ENCODE data around the gene CHST3.

DNA sequence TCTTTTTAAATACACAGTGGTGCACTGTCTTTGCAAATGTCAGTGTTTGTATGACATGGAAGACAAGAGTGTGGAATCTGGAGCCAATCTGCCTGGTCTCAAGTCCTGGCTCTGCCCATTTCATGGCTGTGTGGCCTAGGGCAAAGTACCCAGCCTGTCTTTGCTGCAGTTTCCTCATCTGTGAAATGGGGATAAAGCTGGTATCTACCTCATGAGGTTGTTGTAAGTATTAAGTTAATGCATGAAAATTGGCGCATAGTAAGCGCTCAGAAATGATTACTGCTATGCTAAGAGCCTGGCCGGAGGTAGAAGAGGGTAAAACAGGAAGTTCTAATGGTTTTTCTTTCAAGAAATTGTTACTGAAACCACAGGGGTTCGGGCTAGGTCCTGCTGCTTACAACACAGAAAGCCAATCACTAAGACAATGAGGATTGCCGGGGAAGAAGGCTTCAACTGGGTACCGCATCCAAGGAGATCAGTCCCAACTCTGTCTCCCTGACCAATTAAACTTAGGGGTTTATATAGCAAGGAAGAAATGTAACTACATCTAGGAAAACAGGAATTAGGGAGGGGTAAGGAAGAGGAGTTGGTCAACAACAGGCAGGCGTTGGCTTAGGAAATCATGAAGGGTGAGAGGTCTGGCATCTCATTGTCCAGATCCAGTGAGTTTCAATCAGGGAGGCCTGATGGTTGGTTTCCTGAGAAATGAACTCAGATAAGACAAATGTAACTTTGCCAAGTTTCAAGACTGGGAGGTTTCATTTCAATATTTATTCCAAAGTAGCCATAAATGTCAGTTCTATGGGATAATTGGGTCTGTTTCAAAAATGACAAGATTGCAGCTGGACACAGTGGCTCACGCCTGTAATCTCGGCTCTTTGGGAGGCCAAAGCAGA lies 57.0 kb downstream of the CHST3 start:
- TF ChIP-seq, protein P1, sequence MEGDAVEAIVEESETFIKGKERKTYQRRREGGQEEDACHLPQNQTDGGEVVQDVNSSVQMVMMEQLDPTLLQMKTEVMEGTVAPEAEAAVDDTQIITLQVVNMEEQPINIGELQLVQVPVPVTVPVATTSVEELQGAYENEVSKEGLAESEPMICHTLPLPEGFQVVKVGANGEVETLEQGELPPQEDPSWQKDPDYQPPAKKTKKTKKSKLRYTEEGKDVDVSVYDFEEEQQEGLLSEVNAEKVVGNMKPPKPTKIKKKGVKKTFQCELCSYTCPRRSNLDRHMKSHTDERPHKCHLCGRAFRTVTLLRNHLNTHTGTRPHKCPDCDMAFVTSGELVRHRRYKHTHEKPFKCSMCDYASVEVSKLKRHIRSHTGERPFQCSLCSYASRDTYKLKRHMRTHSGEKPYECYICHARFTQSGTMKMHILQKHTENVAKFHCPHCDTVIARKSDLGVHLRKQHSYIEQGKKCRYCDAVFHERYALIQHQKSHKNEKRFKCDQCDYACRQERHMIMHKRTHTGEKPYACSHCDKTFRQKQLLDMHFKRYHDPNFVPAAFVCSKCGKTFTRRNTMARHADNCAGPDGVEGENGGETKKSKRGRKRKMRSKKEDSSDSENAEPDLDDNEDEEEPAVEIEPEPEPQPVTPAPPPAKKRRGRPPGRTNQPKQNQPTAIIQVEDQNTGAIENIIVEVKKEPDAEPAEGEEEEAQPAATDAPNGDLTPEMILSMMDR (IDR thresholded peaks at IDR 0.05; ENCODE audit: low read depth, low read length) = no peak
- no peak for TF ChIP-seq POLR2A (IDR thresholded peaks at IDR 0.05; ENCODE audit: extremely low read depth, insufficient read length)
- no peak for TF ChIP-seq MYC (IDR thresholded peaks at IDR 0.05; ENCODE audit: low read depth, low read length)
- TF ChIP-seq, protein P2, sequence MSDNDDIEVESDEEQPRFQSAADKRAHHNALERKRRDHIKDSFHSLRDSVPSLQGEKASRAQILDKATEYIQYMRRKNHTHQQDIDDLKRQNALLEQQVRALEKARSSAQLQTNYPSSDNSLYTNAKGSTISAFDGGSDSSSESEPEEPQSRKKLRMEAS (IDR thresholded peaks at IDR 0.05; ENCODE audit: low read depth, low read length) = no peak

Measured in NB4 (cell line).